NT2/D1 (cell line): Measurements from ENCODE around the gene BCKDK.

ENCODE experiments used
- SUZ12 ChIP-seq: IDR thresholded peaks from 2 replicates; pipeline ENCODE4 v1.6.1; 2011; ENCODE audit not compliant: insufficient read length, insufficient read depth; ENCODE audit errors: extremely low read depth
- YY1 ChIP-seq: IDR thresholded peaks from 2 replicates; pipeline ENCODE4 v1.6.1; 2011; ENCODE audit not compliant: insufficient read length, insufficient read depth

- TF ChIP-seq SUZ12 (no peak), YY1 (no peak)
Measured at GRCh38 chr16:31067342-31067741, 40.8 kb upstream of the BCKDK start.
